Superior temporal gyrus (tissue), 1 donor: Measurements from ENCODE around the gene SFSWAP.

Source experiments
- DNase-seq: peaks from one replicate; pipeline ENCODE4 v3.0.0-alpha.2; 2016; ENCODE audit errors: extremely low spot score

Gene SFSWAP

DNA sequence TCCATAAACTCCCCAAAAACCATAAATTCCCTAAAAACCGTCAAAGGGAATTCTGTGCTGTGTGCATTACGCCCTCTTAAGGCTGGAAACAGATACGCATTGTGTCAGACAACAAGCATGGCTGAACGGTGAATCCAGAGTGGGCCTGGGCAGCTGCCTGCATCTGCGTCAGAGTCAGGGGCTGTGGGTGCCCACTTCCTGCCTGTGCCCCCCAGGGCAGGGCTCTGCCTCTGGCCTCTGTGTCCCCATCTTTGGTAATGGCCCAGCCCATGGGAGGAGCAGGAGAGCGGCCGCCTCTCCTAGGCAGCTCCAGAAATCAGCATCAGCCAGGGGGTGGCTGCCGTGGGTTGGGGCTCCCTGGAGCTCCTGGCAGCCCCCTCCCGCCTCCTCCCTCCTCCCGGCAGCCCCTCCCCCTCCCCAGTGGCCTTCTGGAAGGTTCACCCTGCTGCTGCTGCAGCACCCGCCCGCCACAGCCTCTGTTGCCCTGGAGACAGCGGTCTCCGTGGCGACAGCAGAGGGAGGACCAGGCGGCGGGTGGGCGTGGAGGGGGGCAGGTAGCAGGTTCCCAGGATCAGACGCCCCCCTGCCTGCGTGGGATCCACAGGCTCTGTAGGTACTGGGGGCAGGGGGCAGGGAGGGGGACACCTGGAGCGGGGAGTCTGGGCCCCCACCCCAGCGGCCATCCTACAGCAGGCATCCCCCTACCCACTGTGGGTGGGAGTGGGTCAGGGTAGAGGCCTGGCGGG is 123.2 kb downstream of the SFSWAP start:
- DNase-seq: peak; percentile 67

DNA sequence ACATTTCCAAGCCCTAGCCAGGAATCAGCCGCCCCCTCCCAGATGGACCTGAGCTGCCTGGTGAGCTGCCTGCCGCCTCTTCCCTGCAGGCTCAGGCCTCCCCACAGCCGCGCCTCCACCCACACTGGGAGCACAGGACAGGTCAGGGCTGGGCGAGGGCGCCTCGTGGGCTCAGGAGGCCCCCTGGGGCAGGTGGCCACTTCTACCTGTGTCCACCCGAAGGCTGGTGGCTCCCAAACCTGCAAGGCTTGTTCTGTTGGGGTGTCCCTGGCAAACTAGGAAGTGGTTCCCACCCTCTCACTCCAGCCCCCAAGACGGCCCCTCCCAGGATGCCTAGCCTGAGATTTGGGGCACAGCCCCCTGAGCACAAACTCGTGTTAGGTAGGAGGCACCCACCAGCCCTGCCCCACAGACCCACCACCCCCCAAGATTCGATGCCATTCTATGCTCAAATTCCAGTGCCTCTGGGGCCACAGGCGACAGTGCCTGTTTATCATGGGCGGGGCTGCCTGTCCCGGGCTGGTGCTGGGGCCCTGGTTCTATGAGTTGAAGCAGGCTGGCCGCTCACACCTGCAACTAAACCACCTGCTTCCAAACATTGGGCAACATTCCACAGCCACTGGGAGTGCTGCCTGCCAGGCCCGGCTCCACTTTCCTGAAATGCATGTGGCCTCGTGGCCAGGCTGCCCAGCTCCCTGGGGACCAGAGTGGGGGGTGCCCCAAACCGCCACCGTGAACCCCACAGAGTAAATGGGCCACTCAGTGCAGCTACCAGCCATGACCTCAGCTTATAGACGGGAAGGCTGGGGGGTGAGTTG is 124.1 kb downstream of the SFSWAP start:
- no peak for DNase-seq

DNA sequence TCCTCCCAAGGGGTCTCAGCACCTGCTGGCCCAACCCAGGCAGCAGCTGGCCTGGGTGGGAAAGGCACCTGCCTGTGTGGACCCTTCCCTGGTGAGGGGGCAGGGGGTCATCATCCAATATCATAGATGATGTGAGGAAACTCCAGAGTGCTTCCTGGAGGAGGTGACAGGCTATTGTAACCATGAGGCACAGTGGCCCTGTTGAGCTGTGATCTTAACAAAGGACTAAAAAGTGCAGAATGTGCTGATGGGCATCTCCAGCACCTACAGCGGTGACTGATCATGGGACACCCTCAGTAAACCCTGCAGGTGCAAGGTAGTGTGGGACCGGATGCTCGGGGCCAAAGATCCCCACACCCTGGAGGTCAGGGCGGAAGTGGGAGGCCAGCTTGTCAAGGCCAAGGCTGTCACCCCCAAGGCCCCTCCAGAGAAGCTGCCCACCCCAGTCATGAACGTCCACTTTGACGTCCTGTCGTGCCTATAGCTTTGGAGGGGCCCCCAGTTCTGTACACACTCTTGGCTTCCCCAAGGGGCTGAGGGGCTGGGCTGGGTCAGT is 124.8 kb downstream of the SFSWAP start:
- no peak for DNase-seq

DNA sequence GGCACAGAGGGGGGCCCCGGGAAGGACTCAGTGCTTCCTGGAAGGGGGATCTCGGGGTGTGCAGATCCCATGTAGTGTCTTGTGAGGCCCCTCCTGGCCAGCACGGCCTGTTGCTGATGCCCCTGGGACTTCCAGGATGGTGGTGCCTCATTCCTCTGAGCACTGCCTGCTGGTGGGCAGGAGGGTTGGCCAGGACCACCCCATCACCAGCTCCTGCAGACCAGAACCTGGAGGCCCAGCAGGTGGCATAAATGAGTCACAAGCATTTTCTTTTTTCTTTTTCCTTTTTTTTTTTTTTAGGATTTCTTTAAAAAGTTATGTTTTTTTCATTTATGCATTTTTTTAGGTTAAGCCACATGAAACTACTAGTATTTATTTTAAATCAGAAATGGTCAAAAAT is 125.3 kb downstream of the SFSWAP start:
- DNase-seq: no peak

DNA sequence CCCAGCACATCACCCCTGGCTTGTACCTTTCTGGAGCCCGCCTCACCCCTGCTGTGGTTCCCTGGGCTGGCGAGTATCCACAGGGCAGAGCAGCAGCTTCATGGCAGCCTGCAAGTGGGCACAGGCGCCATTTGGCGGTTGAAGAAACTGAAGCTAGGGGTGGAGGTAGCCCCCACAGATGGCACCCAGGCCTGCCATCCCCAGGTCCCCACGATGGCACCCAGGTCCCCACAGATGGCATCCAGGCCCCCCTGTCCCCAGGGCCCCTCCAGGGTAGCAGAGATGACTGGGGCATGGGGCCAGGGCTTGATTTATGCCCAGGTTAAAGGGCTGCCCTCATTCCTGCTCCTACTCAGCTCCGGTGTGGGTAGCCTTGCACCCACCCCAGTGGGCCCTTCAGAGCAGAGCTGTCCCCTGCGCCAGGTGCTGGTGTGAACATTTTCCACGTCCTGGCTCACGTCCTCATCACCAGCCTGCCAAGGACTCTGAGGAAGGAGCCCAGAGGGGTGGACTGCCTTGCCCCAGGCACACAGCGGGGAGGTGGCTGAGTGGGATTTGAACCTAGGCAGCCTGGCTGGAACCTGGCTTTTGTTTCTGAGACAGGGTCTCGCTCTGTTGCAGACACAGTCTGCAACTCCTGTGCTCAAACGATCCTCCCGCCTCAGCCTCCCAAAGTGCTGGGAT is 126.0 kb downstream of the SFSWAP start:
- DNase-seq: no peak

DNA sequence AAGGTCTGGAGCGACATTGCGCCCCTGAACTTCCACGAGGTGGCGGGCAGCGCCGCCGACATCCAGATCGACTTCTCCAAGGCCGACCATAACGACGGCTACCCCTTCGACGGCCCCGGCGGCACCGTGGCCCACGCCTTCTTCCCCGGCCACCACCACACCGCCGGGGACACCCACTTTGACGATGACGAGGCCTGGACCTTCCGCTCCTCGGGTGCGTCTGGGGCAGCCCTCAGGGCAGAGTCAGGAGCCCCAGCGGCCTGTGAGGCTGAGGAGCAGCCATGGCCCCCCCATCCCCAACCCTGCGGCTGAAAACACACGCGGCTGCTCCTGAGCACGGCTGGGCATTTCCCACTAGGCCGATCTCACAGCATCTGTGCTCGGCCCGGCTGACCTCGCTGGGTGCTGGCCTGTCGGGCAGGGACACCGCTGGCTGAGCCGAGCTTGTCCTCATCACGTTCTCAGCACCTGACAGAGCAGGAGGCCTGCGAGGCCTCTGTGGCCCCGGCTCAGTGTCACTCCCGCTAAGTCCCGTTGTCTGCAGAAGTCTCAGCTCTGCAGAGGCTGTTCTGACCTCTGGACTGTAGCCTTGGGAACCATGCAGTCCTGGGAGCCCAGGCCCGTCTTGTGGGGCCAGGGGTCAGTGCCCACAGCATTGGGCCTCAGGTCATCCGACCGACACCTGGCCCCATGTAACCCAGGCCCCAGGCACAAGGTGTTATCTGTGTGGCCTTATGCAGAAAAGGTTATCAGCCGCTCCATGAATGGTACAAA is 129.9 kb downstream of the SFSWAP start:
- no peak for DNase-seq

DNA sequence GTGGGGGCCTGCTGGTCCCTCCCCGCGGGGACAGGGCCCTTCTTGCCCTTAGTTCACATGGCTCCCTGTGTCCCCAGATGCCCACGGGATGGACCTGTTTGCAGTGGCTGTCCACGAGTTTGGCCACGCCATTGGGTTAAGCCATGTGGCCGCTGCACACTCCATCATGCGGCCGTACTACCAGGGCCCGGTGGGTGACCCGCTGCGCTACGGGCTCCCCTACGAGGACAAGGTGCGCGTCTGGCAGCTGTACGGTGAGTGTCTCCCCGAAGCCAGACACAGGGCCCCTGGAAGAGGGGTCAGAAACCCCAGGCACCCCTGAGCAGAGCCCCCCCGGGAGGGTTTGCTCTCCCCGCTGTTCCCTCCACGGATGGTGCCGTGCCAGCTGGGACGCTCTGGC is 130.7 kb downstream of the SFSWAP start:
- no peak for DNase-seq

DNA sequence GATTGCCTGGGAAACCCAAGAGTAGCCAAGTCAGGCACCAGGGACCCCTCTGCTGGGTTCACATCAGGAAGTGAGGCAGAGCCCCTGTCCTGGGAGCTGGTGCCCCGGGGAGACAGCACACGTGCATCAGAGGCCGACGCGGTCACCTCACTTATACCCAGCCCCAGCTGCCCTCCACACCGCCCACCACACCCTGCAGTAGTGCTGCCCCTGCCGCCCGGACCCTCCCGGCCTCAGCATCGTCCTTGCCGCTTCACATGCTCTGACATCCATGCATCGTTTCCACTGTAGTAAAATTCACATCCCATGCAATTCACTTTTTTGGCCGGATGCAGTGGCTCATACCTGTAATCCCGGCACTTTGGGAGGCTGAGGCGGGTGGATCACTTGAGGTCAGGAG is 131.3 kb downstream of the SFSWAP start:
- DNase-seq: no peak

DNA sequence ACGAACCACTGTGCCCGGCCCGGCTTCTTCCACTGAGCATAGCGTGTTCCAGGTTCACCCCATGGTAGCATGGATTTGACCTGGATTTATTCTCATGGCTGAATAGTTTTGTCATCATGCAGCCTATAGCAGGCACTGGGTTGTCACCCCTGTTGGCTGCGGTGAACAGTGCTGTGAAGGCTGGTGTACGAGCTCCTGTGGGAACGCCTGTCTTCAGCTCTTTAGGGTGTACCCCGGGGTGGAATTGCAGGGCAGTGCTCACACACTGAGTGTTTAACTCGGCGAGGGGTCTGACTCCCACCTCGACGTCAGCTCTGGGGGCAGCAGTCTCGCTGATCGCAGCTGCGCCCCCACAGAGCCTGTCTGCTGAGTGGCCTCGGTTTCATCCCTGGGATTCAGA is 132.6 kb downstream of the SFSWAP start:
- no peak for DNase-seq

DNA sequence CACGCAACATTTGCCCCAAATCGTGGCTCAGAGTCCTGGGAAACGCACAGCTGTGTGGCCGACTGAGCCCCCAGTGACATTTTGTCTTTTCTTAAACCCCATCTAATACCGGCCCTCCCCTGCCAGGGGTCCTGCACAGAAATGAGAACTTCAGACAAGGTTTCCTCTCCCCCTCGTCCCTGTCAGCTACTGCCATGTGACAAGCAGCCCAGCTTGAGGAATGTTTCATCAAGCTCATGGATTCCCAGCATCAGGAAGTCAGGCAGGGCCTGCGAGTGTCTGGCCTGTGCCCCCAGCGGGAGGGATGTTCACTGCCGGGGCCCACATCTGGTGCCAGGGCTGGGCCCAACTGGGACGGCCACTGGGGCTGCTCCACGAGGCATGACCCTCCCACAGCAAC is 133.2 kb downstream of the SFSWAP start:
- no peak for DNase-seq

DNA sequence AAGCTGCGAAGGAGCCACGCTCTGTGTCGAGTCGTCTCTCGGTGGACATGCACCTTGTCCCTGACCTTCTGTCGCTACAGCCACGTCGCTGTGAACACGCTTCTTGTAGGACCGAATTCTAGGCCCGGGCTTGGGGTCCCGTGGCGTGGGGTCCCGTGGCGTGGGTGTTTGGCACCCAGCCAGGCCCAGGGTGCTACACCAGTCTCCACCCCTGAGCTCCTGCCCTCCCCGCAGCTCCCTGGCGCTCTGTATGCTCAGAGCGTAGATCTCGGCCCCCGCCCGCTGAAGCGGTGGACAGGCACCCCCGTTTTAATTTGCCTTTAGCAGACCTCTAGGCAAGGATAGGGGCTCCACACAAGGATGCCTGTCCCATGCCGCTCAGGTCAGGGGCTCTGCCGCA is 133.8 kb downstream of the SFSWAP start:
- no peak for DNase-seq

DNA sequence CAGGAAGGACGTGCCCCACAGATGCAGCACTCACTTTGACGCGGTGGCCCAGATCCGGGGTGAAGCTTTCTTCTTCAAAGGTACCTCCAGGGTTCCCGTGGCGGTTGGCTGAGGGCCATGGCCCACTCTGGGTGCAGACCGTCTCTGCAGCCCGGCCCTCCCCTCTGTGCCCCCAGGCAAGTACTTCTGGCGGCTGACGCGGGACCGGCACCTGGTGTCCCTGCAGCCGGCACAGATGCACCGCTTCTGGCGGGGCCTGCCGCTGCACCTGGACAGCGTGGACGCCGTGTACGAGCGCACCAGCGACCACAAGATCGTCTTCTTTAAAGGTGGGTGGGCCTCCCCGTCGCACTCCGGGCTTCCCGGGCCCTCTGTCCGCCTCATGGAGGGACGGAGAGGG is 134.2 kb downstream of the SFSWAP start:
- no peak for DNase-seq

DNA sequence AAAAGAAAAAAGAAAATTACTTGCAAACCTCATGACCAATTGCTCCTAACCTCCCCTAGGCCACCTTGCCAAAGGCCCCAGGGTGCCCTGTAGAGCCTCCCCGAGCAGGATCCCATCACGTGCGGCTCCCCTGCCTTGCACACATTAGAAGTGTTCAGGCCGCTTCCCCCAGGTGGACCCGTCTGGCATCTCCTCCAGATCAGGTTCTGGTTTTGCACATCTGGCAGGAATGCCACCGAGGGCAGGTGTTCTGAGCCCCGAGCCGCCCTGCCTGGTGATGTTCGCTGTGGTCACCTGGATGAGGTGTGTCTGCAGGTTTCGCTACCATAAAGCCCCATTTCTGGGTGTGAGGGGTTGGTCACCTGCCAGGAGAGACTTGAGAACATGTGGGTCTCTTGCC is 136.6 kb downstream of the SFSWAP start:
- no peak for DNase-seq

DNA sequence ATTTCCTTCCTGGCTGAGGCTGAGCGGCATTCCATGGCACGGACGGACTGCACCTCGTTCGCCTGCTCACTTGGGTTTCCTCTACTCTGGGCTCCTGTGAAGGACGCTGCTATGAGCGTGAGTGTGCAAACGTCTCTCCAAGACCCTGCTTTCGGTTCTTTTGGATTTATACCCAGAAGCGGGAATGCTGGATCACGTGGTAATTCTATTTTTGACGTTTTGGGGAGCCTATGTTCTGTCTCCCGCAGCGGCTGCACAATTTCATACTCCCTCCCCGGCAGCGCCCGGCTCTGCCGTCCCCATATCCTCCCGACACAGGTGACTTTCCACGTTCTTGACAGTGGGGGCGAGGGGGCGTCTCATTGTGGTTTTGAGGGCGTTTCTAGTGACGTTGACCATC is 137.9 kb downstream of the SFSWAP start:
- DNase-seq: no peak
